GM12878 (cell line): ENCODE data around the gene SHROOM3. TPM values are rescaled to one million over a fixed set of nuclear protein-coding genes. Genes with fewer than 3 reads are reported as not detected.

Experiments used
- ATAC-seq: fragments of 200-7000 bp; cut with Tn5 transposase; 3 replicates; pipeline ENCODE4 v1.9.1; 2020; ENCODE audit warnings: mild to moderate bottlenecking, moderate library complexity
- BruUV-seq: library from RNA; stranded (reverse); fragments of 400-500 nt; replicated peaks from 2 replicates; lab custom pipeline; 2021; lab: Mats Ljungman, UMichigan
- CTCF ChIA-PET: fragments of 300-600 bp; sonication (Branson Sonifier 250); formaldehyde crosslinking; extraction: SDS; loops from one replicate; lab custom pipeline; 2021; ENCODE audit warnings: inconsistent platforms; lab: Yijun Ruan, JAX
- POLR2A ChIA-PET: fragments of 350-600 bp; formaldehyde crosslinking; extraction: SDS; loops from one replicate; lab custom pipeline; 2021; ENCODE audit warnings: inconsistent platforms; lab: Charles Lee
- RAD21 ChIA-PET: fragments of 300-600 bp; sonication (Branson Sonifier 250); formaldehyde crosslinking; loops from one replicate; lab custom pipeline; 2023; ENCODE audit warnings: antibody characterized with exemption; ENCODE audit not compliant: unreplicated experiment; lab: Charles Lee
- SMC1A ChIA-PET: fragments of 300-600 bp; sonication (Branson Sonifier 250); formaldehyde crosslinking; loops from one replicate; lab custom pipeline; 2023; ENCODE audit not compliant: unreplicated experiment, uncharacterized antibody; lab: Charles Lee
- DNase-seq: peaks from one replicate; pipeline ENCODE4 v3.0.0-alpha.2; 2011; ENCODE audit warnings: low read depth, low spot score
- FAIRE-seq: peaks from 3 replicates; lab custom pipeline; 2011; peaks lifted over from hg19 to GRCh38; lab: Jason Lieb, UNC
- H2AFZ ChIP-seq: 2 replicates; pipeline ENCODE4 v1.6.0; 2011; ENCODE audit warnings: low read depth, low read length, control low read depth; ENCODE audit not compliant: control insufficient read depth
- H3K27ac ChIP-seq: 2 replicates; pipeline ENCODE4 v1.5.1; 2011; ENCODE audit warnings: control low read depth; ENCODE audit not compliant: control insufficient read depth, insufficient read depth
- H3K27me3 ChIP-seq, 2 experiments: replicated peaks in 1 of 2; 2 replicates each; pipeline versions ENCODE4 v1.6.0 to v1.6.1; 2011; ENCODE audit warnings: low read length in 1 of 2; ENCODE audit not compliant: control insufficient read depth in 2 of 2, insufficient read depth in 2 of 2
- H3K36me3 ChIP-seq, 2 experiments: 2 replicates each; pipeline ENCODE4 v1.5.1; 2011; ENCODE audit warnings: low read length in 1 of 2; ENCODE audit not compliant: control insufficient read depth in 2 of 2, insufficient read depth in 2 of 2
- H3K4me1 ChIP-seq: 2 replicates; pipeline ENCODE4 v1.6.1; 2011; ENCODE audit warnings: mild to moderate bottlenecking, low read length, moderate library complexity, mixed read lengths; ENCODE audit not compliant: control insufficient read depth, insufficient read depth
- H3K4me2 ChIP-seq: 2 replicates; pipeline ENCODE4 v1.6.0; 2011; ENCODE audit warnings: control low read depth; ENCODE audit not compliant: control insufficient read depth, insufficient read depth
- H3K4me3 ChIP-seq: fragments of 200-600 bp; sonication (generic); 2 replicates; pipeline ENCODE4 v1.5.1; 2016
- H3K79me2 ChIP-seq: 2 replicates; pipeline ENCODE4 v1.6.0; 2011; ENCODE audit warnings: low read length; ENCODE audit not compliant: control insufficient read depth, insufficient read depth
- H3K9ac ChIP-seq: 2 replicates; pipeline ENCODE4 v1.8.0; 2011; ENCODE audit warnings: low read length, control low read depth, mixed read lengths; ENCODE audit not compliant: control insufficient read depth, insufficient read depth
- H3K9me3 ChIP-seq: replicated peaks from 3 replicates; pipeline ENCODE4 v1.5.1; 2011; ENCODE audit warnings: mild to moderate bottlenecking, low read length; ENCODE audit not compliant: control insufficient read depth, insufficient read depth
- H4K20me1 ChIP-seq: 2 replicates; pipeline ENCODE4 v1.6.0; 2011; ENCODE audit not compliant: control insufficient read depth, insufficient read depth
- CREM ChIP-seq: IDR thresholded peaks from 2 replicates; pipeline ENCODE4 v1.6.1; 2014; ENCODE audit warnings: antibody characterized with exemption, low read depth
- FOXM1 ChIP-seq: IDR thresholded peaks from 2 replicates; pipeline ENCODE4 v1.6.1; 2012; ENCODE audit warnings: low read depth, mild to moderate bottlenecking, inconsistent platforms, low read length, moderate library complexity
- NFYA ChIP-seq: IDR thresholded peaks from 2 replicates; pipeline ENCODE4 v1.6.1; 2011; ENCODE audit warnings: low read depth, mild to moderate bottlenecking, low read length, improper control_type of control experiment, borderline replicate concordance
- SIN3A ChIP-seq: IDR thresholded peaks from 2 replicates; pipeline ENCODE4 v1.6.1; 2012; ENCODE audit warnings: low read depth, low read length, improper control_type of control experiment
- SPI1 ChIP-seq: IDR thresholded peaks from 2 replicates; pipeline ENCODE4 v1.6.1; 2011; ENCODE audit warnings: low read depth, mild to moderate bottlenecking, low read length, moderate library complexity, borderline replicate concordance; ENCODE audit not compliant: insufficient read depth
- SREBF2 ChIP-seq: IDR thresholded peaks from 2 replicates; pipeline ENCODE4 v1.6.1; 2012; ENCODE audit warnings: mild to moderate bottlenecking, low read length
- YBX1 ChIP-seq: fragments of 450-650 bp; IDR thresholded peaks from 2 replicates; pipeline ENCODE4 v1.6.1; 2016; ENCODE audit warnings: antibody characterized with exemption
- WGBS: methylation state at CpG from one replicate; pipeline ENCODE4 v1.1.6; 2016; ENCODE audit warnings: low lambda C conversion rate; ENCODE audit not compliant: insufficient replicate concordance, insufficient coverage; ENCODE audit errors: missing lambda C conversion rate; 5-methylcytosine and 5-hydroxymethylcytosine counted together
- in situ Hi-C: fragments of 300-500 bp; cut with MboI; formaldehyde crosslinking; loops from 9 replicates; pipeline ENCODE4 v1.14.3; 2018; ENCODE audit warnings: mixed read lengths
- intact Hi-C: fragments of 100-400 bp; cut with micrococcal nuclease; formaldehyde crosslinking; loops from one replicate; pipeline ENCODE4 v1.14.2; 2022; ENCODE audit not compliant: unreplicated experiment
- polyA plus RNA-seq, 11 experiments: library from polyadenylated mRNA; depleted of rRNA in 4 of 11; unstranded in 6 of 11; stranded (reverse) in 5 of 11; fragments of >200 nt; fragmentation: Nextera tagmentation in 4 of 11; fragmentation: Illumina TruSeq in 1 of 11; extraction: Ambion mirVana in 4 of 11; extraction: Trizol in 1 of 11; gene quantifications; 1 replicate in 1 of 11; 2 replicates in 10 of 11; pipeline versions ENCODE4 v1.2.1 to v1.2.3, GENCODE V29; 2011 to 2016; ENCODE audit warnings: inconsistent platforms in 2 of 11, missing spikeins in 2 of 11, low read depth in 1 of 11
- total RNA-seq, 4 experiments: library from RNA; depleted of rRNA in 3 of 4; stranded (reverse); fragments of >200 nt in 3 of 4; fragmentation: Illumina TruSeq in 1 of 4; extraction: Trizol in 1 of 4; gene quantifications; 2 replicates each; pipeline versions ENCODE4 v1.2.1 to v1.2.3, GENCODE V29; 2013 to 2021
- TF ChIP-seq, protein P1 (sequence below): fragments of 450-650 bp; IDR thresholded peaks from 2 replicates; pipeline ENCODE4 v1.6.1; 2017; ENCODE audit warnings: mild to moderate bottlenecking, low read depth, inconsistent platforms; ENCODE audit not compliant: poor library complexity, severe bottlenecking
- TF ChIP-seq, protein P2 (sequence below): fragments of 450-650 bp; IDR thresholded peaks from 2 replicates; pipeline ENCODE4 v1.6.1; 2016; ENCODE audit warnings: mild to moderate bottlenecking, moderate library complexity, borderline replicate concordance

The SHROOM3 gene
- total and polyA plus RNA-seq, 10 of the 15 experiments (the other 5 are each of a cell fraction or from before 2014, with no cell fraction given): under 0.01 to 0.29 (median 0.08) TPM; not detected in 1

DNA sequence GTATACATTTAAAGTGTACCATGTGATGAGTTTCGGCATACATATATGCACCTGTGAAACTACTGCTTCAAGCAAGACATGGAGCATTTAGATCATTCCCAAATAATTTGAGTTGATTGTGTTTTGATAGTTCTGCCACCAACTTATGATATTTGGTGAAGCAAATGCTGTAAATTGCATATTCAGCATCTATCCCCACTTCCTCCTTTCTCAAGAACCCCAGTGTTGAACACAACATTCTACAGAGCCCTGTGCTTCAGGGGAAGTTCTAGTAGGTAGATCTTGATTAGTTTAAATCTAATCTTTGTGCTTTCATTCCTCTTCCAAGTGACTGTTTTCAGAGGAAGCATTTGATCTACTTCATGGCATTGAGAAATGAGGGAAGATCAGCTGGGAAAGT, 5.4 kb upstream of the SHROOM3 start:
- BruUV-seq: no TSS peak
- in situ Hi-C loops (loop anchor here (5.0 kb wide), 1 partner anchor 323 kb away; no protein-coding TSS in a partner anchor), intact Hi-C loops (loop anchor here (1.0 to 5.0 kb wide), 3 partner anchors 76 to 613 kb away; no protein-coding TSS in a partner anchor)
- ChIA-PET POLR2A (no interaction called here), SMC1A (interaction anchor here (3.6 kb wide), 1 partner anchor 75 kb away, joined by 23 read pairs; no protein-coding TSS in a partner anchor), CTCF (interaction anchor here (1.3 to 3.8 kb wide), 7 partner anchors 45 to 328 kb away, joined by 3 to 25 read pairs (median 5); no protein-coding TSS in a partner anchor), RAD21 (interaction anchor here (1.4 to 3.2 kb wide), 2 partner anchors 12 to 774 kb away, joined by 3 to 9 read pairs; no protein-coding TSS in a partner anchor)
- Histone ChIP-seq H3K4me3 (no peak overlapping the region), H3K4me2 (no peak overlapping the region), H3K27ac (no peak overlapping the region), H4K20me1 (no peaks in the 10 kb centered on the region), H3K27me3 (no peaks in the 10 kb centered on the region), H3K4me1 (no peaks in the 10 kb centered on the region), H3K9ac (no peak overlapping the region), H3K9me3 (no peaks in the 10 kb centered on the region), H2AFZ (no peak overlapping the region), H3K79me2 (no peaks in the 10 kb centered on the region), H3K36me3 (no peaks in the 10 kb centered on the region)
- WGBS: 80% methylated on average over 1 of the region's 1 CpG
- ATAC-seq (no peak), FAIRE-seq (no peak), DNase-seq (no peak)
- TF ChIP-seq SPI1 (peak; percentile 36; the same call in 1 of the 2 replicates), SREBF2 (no peak), YBX1 (no peak), CREM (no peak), NFYA (no peak), SIN3A (no peak), FOXM1 (no peak)
- TF ChIP-seq, protein P1, sequence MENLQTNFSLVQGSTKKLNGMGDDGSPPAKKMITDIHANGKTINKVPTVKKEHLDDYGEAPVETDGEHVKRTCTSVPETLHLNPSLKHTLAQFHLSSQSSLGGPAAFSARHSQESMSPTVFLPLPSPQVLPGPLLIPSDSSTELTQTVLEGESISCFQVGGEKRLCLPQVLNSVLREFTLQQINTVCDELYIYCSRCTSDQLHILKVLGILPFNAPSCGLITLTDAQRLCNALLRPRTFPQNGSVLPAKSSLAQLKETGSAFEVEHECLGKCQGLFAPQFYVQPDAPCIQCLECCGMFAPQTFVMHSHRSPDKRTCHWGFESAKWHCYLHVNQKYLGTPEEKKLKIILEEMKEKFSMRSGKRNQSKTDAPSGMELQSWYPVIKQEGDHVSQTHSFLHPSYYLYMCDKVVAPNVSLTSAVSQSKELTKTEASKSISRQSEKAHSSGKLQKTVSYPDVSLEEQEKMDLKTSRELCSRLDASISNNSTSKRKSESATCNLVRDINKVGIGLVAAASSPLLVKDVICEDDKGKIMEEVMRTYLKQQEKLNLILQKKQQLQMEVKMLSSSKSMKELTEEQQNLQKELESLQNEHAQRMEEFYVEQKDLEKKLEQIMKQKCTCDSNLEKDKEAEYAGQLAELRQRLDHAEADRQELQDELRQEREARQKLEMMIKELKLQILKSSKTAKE: no peak
- TF ChIP-seq, protein P2, sequence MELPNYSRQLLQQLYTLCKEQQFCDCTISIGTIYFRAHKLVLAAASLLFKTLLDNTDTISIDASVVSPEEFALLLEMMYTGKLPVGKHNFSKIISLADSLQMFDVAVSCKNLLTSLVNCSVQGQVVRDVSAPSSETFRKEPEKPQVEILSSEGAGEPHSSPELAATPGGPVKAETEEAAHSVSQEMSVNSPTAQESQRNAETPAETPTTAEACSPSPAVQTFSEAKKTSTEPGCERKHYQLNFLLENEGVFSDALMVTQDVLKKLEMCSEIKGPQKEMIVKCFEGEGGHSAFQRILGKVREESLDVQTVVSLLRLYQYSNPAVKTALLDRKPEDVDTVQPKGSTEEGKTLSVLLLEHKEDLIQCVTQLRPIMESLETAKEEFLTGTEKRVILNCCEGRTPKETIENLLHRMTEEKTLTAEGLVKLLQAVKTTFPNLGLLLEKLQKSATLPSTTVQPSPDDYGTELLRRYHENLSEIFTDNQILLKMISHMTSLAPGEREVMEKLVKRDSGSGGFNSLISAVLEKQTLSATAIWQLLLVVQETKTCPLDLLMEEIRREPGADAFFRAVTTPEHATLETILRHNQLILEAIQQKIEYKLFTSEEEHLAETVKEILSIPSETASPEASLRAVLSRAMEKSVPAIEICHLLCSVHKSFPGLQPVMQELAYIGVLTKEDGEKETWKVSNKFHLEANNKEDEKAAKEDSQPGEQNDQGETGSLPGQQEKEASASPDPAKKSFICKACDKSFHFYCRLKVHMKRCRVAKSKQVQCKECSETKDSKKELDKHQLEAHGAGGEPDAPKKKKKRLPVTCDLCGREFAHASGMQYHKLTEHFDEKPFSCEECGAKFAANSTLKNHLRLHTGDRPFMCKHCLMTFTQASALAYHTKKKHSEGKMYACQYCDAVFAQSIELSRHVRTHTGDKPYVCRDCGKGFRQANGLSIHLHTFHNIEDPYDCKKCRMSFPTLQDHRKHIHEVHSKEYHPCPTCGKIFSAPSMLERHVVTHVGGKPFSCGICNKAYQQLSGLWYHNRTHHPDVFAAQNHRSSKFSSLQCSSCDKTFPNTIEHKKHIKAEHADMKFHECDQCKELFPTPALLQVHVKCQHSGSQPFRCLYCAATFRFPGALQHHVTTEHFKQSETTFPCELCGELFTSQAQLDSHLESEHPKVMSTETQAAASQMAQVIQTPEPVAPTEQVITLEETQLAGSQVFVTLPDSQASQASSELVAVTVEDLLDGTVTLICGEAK: no peak
